ENCODE data around the gene MMEL1.

MMEL1 gene

GRCh38 chr1:2610036-2610959 is 22.5 kb downstream of the MMEL1 start:
- no peak for TF ChIP-seq POLR2AphosphoS5 (IDR thresholded peaks at IDR 0.05; ENCODE audit: low read depth)
- no peak for TF ChIP-seq REST (IDR thresholded peaks at IDR 0.05; ENCODE audit: insufficient replicate concordance, low read depth)
- TF ChIP-seq, protein P1, sequence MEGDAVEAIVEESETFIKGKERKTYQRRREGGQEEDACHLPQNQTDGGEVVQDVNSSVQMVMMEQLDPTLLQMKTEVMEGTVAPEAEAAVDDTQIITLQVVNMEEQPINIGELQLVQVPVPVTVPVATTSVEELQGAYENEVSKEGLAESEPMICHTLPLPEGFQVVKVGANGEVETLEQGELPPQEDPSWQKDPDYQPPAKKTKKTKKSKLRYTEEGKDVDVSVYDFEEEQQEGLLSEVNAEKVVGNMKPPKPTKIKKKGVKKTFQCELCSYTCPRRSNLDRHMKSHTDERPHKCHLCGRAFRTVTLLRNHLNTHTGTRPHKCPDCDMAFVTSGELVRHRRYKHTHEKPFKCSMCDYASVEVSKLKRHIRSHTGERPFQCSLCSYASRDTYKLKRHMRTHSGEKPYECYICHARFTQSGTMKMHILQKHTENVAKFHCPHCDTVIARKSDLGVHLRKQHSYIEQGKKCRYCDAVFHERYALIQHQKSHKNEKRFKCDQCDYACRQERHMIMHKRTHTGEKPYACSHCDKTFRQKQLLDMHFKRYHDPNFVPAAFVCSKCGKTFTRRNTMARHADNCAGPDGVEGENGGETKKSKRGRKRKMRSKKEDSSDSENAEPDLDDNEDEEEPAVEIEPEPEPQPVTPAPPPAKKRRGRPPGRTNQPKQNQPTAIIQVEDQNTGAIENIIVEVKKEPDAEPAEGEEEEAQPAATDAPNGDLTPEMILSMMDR (IDR thresholded peaks at IDR 0.05; ENCODE audit: insufficient read depth, low read length): no peak
- no peak for TF ChIP-seq SPI1 (IDR thresholded peaks at IDR 0.05; ENCODE audit: borderline replicate concordance, low read depth)
- TF ChIP-seq GABPA (IDR thresholded peaks at IDR 0.05; ENCODE audit: low read depth): no peak
- no peaks in the 10 kb centered on the region for H3K27me3 ChIP-seq (ENCODE audit: insufficient read depth, poor library complexity, severe bottlenecking)
- no peak for DNase-seq (ENCODE audit: low read depth in 1 of 2, low spot score in 1 of 2)
- H3K27ac ChIP-seq (replicated peaks): no peak overlapping the region
- H3K4me3 ChIP-seq (replicated peaks; ENCODE audit: insufficient read depth, low read length): no peak overlapping the region

DNA sequence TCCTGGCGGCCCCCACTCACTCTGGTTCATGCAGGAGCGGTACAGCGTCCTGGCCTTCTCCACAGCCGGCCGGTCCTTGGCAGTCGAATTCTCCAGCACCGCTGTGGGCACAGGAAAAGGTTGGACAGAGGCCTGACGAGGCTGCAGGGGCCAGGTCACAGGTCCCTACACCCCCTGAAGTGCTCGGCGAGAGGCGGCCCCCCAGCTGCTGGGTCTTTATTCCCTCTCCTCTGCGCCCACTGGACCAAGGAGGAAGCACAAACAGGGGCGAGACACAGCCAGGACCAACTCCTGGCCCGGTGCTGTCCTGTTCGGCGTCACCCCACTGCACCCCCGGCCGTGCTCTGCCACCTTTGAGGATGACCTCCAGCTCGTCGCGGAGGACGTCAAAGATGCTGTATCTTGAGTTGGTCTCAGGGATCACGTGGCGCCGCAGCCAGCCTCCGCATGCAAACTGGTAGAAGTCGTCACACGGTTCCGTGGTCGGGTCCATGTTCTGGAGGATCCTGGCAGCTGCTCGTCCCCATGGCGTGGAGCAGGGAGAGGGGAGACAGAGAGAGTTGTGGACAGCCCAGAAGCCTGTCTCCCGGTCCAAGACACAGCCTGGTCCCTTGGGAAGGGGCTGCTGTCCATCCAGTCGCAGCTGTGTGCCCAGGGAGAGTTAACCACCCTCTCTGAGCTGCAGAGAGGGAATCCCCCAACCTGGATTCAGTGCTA is 23.3 kb downstream of the MMEL1 start:
- Histone ChIP-seq H3K27ac (replicated peaks) (no peak overlapping the region), H3K4me3 (replicated peaks; ENCODE audit: insufficient read depth, low read length) (no peak overlapping the region), H3K27me3 (ENCODE audit: insufficient read depth, poor library complexity, severe bottlenecking) (no peaks in the 10 kb centered on the region)
- TF ChIP-seq, protein P1 (IDR thresholded peaks at IDR 0.05; ENCODE audit: insufficient read depth, low read length): no peak
- TF ChIP-seq SPI1 (IDR thresholded peaks at IDR 0.05; ENCODE audit: borderline replicate concordance, low read depth) (no peak), POLR2AphosphoS5 (IDR thresholded peaks at IDR 0.05; ENCODE audit: low read depth) (no peak), GABPA (IDR thresholded peaks at IDR 0.05; ENCODE audit: low read depth) (no peak), REST (IDR thresholded peaks at IDR 0.05; ENCODE audit: insufficient replicate concordance, low read depth) (no peak)
- no peak for DNase-seq (ENCODE audit: low read depth in 1 of 2, low spot score in 1 of 2)

DNA sequence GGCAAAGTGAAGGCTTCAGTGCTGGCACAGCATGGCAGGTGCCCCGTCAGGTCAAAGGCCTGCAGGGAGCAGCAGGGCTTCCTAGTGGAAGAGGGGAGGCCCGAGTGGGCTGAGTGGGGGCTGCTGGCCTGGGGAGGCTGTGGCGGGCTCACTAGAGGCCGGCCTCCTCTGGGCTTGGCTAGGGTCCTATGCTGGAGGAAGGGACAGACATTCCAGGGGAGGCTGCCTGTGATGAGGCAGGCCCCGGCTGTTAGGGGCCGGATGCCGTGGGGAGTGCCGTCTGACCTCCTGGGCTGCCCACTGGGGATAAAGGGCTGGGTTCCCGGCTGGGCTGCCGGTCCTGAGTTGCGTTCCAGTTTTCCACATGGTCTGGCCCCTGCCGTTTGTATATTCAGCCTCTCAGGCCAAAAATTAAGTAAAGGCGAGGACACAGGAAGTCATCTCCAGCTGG is 25.1 kb downstream of the MMEL1 start:
- TF ChIP-seq REST (IDR thresholded peaks at IDR 0.05; ENCODE audit: insufficient replicate concordance, low read depth) (no peak), POLR2AphosphoS5 (IDR thresholded peaks at IDR 0.05; ENCODE audit: low read depth) (no peak), GABPA (IDR thresholded peaks at IDR 0.05; ENCODE audit: low read depth) (no peak), SPI1 (IDR thresholded peaks at IDR 0.05; ENCODE audit: borderline replicate concordance, low read depth) (no peak)
- TF ChIP-seq, protein P1 (IDR thresholded peaks at IDR 0.05; ENCODE audit: insufficient read depth, low read length): no peak
- no peak overlapping the region for H3K4me3 ChIP-seq (replicated peaks; ENCODE audit: insufficient read depth, low read length)
- no peaks in the 10 kb centered on the region for H3K27me3 ChIP-seq (ENCODE audit: insufficient read depth, poor library complexity, severe bottlenecking)
- H3K27ac ChIP-seq (replicated peaks): no peak overlapping the region
- no peak for DNase-seq (ENCODE audit: low read depth in 1 of 2, low spot score in 1 of 2)
